ENCODE data around the gene ZNF331. TPM values are rescaled to one million over a fixed set of nuclear protein-coding genes. Genes with fewer than 3 reads are reported as not detected.

The ZNF331 gene
- total and polyA plus RNA-seq, 2 of the 8 experiments (the other 6 are each of a cell fraction or from before 2014, with no cell fraction given), result 30.0 to 44.1 TPM

DNA sequence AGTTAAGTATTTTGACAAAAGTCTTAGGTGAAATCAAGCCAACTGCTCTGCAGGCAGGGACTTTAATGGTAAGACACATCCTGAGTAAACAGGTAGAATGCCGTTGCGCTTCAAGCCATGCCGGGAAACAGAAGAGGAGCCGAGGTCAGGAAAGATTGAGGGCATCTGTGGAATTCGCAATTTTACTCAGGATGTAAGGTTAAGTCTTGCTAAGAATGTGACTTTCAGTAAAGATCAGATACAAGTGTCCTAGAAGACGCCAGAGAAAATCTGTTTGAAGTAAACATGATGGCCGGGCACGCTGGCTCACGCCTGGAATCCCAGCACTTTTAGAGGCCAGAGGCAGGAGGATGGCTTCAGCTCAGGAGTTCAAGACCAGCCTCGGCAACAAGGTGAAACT lies 60.4 kb downstream of the ZNF331 start (continued):
- TF ChIP-seq CHD7 (IDR thresholded peaks at IDR 0.05; ENCODE audit: insufficient replicate concordance, low read length), result no peak
- no peak for TF ChIP-seq RFX5 (IDR thresholded peaks at IDR 0.05; ENCODE audit: borderline replicate concordance, low read depth, low read length)
- no peak for TF ChIP-seq POLR2A (IDR thresholded peaks at IDR 0.05; ENCODE audit: control extremely low read depth in 1 of 2, low read depth in 2 of 2, low read length in 2 of 2)
- no peak for TF ChIP-seq EZH2 (IDR thresholded peaks at IDR 0.05; ENCODE audit: low read depth, low read length, severe bottlenecking)
- no peak for TF ChIP-seq SIRT6 (IDR thresholded peaks at IDR 0.05; ENCODE audit: low read length)

Measured in H1 (cell line).